ENCODE measurements around the gene BTBD17. TPM values are rescaled to one million over a fixed set of nuclear protein-coding genes. Genes with fewer than 3 reads are reported as not detected.

BTBD17 gene
- total and polyA plus RNA-seq, 2 experiments from 2014 or later: 1.9 to 5.0 TPM

GRCh38 chr17:74332763-74333283, 28.8 kb downstream of the BTBD17 start:
- no peaks in the 10 kb centered on the region for H3K9me2 ChIP-seq (ENCODE audit: insufficient read depth)
- H3K4me3 Mint-ChIP-seq: no peak overlapping the region
- no peaks in the 10 kb centered on the region; the same call in 1 of the 2 replicates for H3K4me1 ChIP-seq (ENCODE audit: insufficient read depth)
- no peaks in the 10 kb centered on the region for H3K36me3 ChIP-seq (ENCODE audit: insufficient read depth)
- H3K27ac ChIP-seq (ENCODE audit: low read depth): no peak overlapping the region
- no peak; the same call in 2 of the 3 replicates for ATAC-seq
- no peaks in the 10 kb centered on the region; the same call in 2 of the 3 replicates for H3K36me3 Mint-ChIP-seq (ENCODE audit: low read depth)
- H3K4me2 ChIP-seq: no peak overlapping the region
- no peak for DNase-seq (ENCODE audit: low spot score)
- no peaks in the 10 kb centered on the region; the same call in 2 of the 3 replicates for H3K9me3 Mint-ChIP-seq
- H3K4me3 ChIP-seq: no peak overlapping the region
- no peak overlapping the region for H2AFZ ChIP-seq
- H3K27ac Mint-ChIP-seq: no peak overlapping the region
- no peak for TF ChIP-seq ZNF331 (CRISPR knock-in tag; IDR thresholded peaks at IDR 0.05; ENCODE audit: low read depth)
- H4K20me1 ChIP-seq (replicated peaks; ENCODE audit: insufficient read depth): no peaks in the 10 kb centered on the region
- H3K27me3 ChIP-seq (ENCODE audit: insufficient read depth): no peaks in the 10 kb centered on the region
- peaks cover 10% of the 10 kb centered on the region for H3K27me3 Mint-ChIP-seq (ENCODE audit: insufficient read depth, low read depth, poor library complexity)
- H3F3A ChIP-seq (replicated peaks; ENCODE audit: low read depth): no peaks in the 10 kb centered on the region
- no peaks in the 10 kb centered on the region for H3K79me2 ChIP-seq (replicated peaks; ENCODE audit: insufficient read depth)
- peaks cover 26% of the 10 kb centered on the region for H3K4me1 Mint-ChIP-seq

GRCh38 chr17:74332017-74332650, 29.5 kb downstream of the BTBD17 start:
- H3K9me2 ChIP-seq (ENCODE audit: insufficient read depth): no peaks in the 10 kb centered on the region
- peaks cover 14% of the 10 kb centered on the region for H3K27me3 Mint-ChIP-seq (ENCODE audit: insufficient read depth, low read depth, poor library complexity)
- H3K27me3 ChIP-seq (ENCODE audit: insufficient read depth): peaks cover 3% of the 10 kb centered on the region
- DNase-seq (ENCODE audit: low spot score) (no peak), ATAC-seq (peak; percentile 21)
- TF ChIP-seq ZNF114 (CRISPR knock-in tag; IDR thresholded peaks at IDR 0.05): no peak
- no peak for TF ChIP-seq ZNF331 (CRISPR knock-in tag; IDR thresholded peaks at IDR 0.05; ENCODE audit: low read depth)
- no peak for TF ChIP-seq ETS1 (IDR thresholded peaks at IDR 0.05)
- no peaks in the 10 kb centered on the region; the same call in 2 of the 3 replicates for H3K36me3 Mint-ChIP-seq (ENCODE audit: low read depth)
- no peaks in the 10 kb centered on the region; the same call in 1 of the 2 replicates for H3K4me1 ChIP-seq (ENCODE audit: insufficient read depth)
- peak overlapping the region; percentile 8; the same call in 1 of the 2 replicates for H3K27ac Mint-ChIP-seq
- H3K79me2 ChIP-seq (replicated peaks; ENCODE audit: insufficient read depth): no peaks in the 10 kb centered on the region
- no peaks in the 10 kb centered on the region for H3K36me3 ChIP-seq (ENCODE audit: insufficient read depth)
- H3K9me3 Mint-ChIP-seq: no peaks in the 10 kb centered on the region; the same call in 2 of the 3 replicates
- no peak overlapping the region for H3K4me2 ChIP-seq
- 0 out of 2 replicates have a peak overlapping the region, but pooled peaks have one; percentile 43 for H2AFZ ChIP-seq
- peaks cover 26% of the 10 kb centered on the region for H3K4me1 Mint-ChIP-seq
- no peaks in the 10 kb centered on the region for H3F3A ChIP-seq (replicated peaks; ENCODE audit: low read depth)
- H3K4me3 Mint-ChIP-seq: no peak overlapping the region
- H3K27ac ChIP-seq (ENCODE audit: low read depth): no peak overlapping the region
- H3K4me3 ChIP-seq: no peak overlapping the region
- no peaks in the 10 kb centered on the region for H4K20me1 ChIP-seq (replicated peaks; ENCODE audit: insufficient read depth)

GRCh38 chr17:74330446-74330845, 31.2 kb downstream of the BTBD17 start:
- H3K27ac ChIP-seq (ENCODE audit: low read depth): no peak overlapping the region
- H3K4me2 ChIP-seq: no peak overlapping the region
- H3K79me2 ChIP-seq (replicated peaks; ENCODE audit: insufficient read depth): no peaks in the 10 kb centered on the region
- no peaks in the 10 kb centered on the region for H3K36me3 ChIP-seq (ENCODE audit: insufficient read depth)
- no peak for DNase-seq (ENCODE audit: low spot score)
- Mint-ChIP-seq H3K27ac (no peak overlapping the region), H3K4me3 (no peak overlapping the region), H3K36me3 (ENCODE audit: low read depth) (no peaks in the 10 kb centered on the region; the same call in 2 of the 3 replicates), H3K9me3 (no peaks in the 10 kb centered on the region; the same call in 2 of the 3 replicates), H3K27me3 (ENCODE audit: insufficient read depth, low read depth, poor library complexity) (peaks cover 25% of the 10 kb centered on the region), H3K4me1 (peaks cover 28% of the 10 kb centered on the region)
- H3K27me3 ChIP-seq (ENCODE audit: insufficient read depth): peaks cover 18% of the 10 kb centered on the region
- H3K4me1 ChIP-seq (ENCODE audit: insufficient read depth): peaks cover 4% of the 10 kb centered on the region; the same call in 1 of the 2 replicates
- no peaks in the 10 kb centered on the region for H3F3A ChIP-seq (replicated peaks; ENCODE audit: low read depth)
- no peak overlapping the region for H3K4me3 ChIP-seq
- H3K9me2 ChIP-seq (ENCODE audit: insufficient read depth): no peaks in the 10 kb centered on the region
- TF ChIP-seq JUNB (IDR thresholded peaks at IDR 0.05; ENCODE audit: unreplicated experiment): no peak
- TF ChIP-seq ZNF462 (CRISPR knock-in tag; IDR thresholded peaks at IDR 0.05): no peak
- TF ChIP-seq ZNF331 (CRISPR knock-in tag; IDR thresholded peaks at IDR 0.05; ENCODE audit: low read depth): no peak
- no peak for TF ChIP-seq ETS1 (IDR thresholded peaks at IDR 0.05)
- no peaks in the 10 kb centered on the region for H4K20me1 ChIP-seq (replicated peaks; ENCODE audit: insufficient read depth)
- ATAC-seq: no peak
- H2AFZ ChIP-seq: no peak overlapping the region

All from GM23338 (cell line).